Gastrocnemius medialis (tissue), 4 donors: ENCODE results near the gene DROSHA.

Experiments used
- POLR2A ChIP-seq, 2 donors: fragments of 450-650 bp; IDR thresholded peaks; one replicate each; pipeline ENCODE4 v1.6.1; 2017; ENCODE audit warnings: antibody characterized with exemption in 2 of 2, mild to moderate bottlenecking in 2 of 2, moderate library complexity in 2 of 2
- TF ChIP-seq, protein P1 (sequence below), 5 experiments: fragments of 450-650 bp in 3 of 5; fragments of 200-600 bp in 2 of 5; sonication (generic) in 2 of 5; IDR thresholded peaks in 4 of 5; conservative IDR thresholded peaks in 1 of 5; 1 replicate in 4 of 5; 2 replicates in 1 of 5; pipeline ENCODE4 v1.5.1; 2016 to 2019; ENCODE audit warnings: antibody characterized with exemption in 5 of 5, mild to moderate bottlenecking in 3 of 5, moderate library complexity in 3 of 5

- TF ChIP-seq, protein P1, sequence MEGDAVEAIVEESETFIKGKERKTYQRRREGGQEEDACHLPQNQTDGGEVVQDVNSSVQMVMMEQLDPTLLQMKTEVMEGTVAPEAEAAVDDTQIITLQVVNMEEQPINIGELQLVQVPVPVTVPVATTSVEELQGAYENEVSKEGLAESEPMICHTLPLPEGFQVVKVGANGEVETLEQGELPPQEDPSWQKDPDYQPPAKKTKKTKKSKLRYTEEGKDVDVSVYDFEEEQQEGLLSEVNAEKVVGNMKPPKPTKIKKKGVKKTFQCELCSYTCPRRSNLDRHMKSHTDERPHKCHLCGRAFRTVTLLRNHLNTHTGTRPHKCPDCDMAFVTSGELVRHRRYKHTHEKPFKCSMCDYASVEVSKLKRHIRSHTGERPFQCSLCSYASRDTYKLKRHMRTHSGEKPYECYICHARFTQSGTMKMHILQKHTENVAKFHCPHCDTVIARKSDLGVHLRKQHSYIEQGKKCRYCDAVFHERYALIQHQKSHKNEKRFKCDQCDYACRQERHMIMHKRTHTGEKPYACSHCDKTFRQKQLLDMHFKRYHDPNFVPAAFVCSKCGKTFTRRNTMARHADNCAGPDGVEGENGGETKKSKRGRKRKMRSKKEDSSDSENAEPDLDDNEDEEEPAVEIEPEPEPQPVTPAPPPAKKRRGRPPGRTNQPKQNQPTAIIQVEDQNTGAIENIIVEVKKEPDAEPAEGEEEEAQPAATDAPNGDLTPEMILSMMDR (IDR thresholded peaks at IDR 0.05 in 4 of 5, conservative IDR thresholded peaks at IDR 0.05 in 1 of 5) = no peak
- no peak for TF ChIP-seq POLR2A (IDR thresholded peaks at IDR 0.05)
Measured at GRCh38 chr5:31378838-31379237, 153.1 kb downstream of the DROSHA start.
